HG02885 (cell line): Measurements from ENCODE around the gene VCY1B.
"Not testable (repeated sequence)": the region's sequence is repeated elsewhere in the genome, so short reads cannot be mapped to it uniquely, and the experiment has no call there.

Experiments used
- ATAC-seq: cut with Tn5 transposase; IDR thresholded peaks from one replicate; pipeline ENCODE4 v1.9.1; 2021; ENCODE audit warnings: mild to moderate bottlenecking; ENCODE audit not compliant: unreplicated experiment, poor library complexity

VCY1B gene

DNA sequence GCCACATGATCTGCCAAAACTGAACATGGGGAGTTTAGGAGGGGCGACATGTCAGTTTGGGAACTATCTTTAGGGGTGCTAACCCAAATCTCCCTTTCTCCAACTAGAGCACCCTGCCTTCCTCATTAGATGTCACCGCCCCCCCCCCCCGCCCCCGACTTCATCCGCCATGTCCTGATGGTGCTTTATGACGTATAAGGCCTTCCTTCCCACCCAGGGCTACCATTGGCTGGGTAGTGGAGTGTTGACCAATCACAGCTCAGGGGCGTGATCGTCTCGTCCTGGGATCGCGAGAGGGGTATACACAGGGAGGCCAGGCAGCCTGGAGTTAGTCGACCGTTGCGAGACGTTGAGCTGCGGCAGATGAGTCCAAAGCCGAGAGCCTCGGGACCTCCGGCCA, at the start of gene VCY1B:
TSS of gene VCY1B (plus strand) at position 301 of the 400 bp plus-strand sequence. CDS start at position 364, 63 bp downstream.
- ATAC-seq: not testable (repeated sequence)

DNA sequence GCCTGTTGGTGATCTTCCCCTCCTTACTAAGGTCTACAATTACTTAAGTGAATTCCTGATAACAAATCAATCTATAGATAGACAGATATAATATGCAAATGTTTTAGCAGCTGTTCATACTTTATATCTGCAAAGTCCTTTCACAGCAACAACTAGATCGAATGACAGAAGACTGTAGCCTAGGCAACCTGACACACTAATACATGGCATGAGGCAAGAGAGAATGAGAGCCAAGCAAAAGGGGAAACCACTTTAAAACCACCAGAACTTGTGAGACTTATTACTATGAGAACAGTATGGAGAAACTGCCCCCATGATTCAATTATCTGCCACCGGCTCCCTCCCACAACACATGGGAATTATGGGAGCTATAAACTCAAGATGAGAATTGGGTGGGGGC, 44.1 kb upstream of the VCY1B start:
- not testable (repeated sequence) for ATAC-seq

DNA sequence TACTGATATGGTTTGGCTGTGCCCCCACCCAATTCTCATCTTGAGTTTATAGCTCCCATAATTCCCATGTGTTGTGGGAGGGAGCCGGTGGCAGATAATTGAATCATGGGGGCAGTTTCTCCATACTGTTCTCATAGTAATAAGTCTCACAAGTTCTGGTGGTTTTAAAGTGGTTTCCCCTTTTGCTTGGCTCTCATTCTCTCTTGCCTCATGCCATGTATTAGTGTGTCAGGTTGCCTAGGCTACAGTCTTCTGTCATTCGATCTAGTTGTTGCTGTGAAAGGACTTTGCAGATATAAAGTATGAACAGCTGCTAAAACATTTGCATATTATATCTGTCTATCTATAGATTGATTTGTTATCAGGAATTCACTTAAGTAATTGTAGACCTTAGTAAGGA, 25.6 kb upstream of the VCY1B start:
- ATAC-seq: not testable (repeated sequence)

DNA sequence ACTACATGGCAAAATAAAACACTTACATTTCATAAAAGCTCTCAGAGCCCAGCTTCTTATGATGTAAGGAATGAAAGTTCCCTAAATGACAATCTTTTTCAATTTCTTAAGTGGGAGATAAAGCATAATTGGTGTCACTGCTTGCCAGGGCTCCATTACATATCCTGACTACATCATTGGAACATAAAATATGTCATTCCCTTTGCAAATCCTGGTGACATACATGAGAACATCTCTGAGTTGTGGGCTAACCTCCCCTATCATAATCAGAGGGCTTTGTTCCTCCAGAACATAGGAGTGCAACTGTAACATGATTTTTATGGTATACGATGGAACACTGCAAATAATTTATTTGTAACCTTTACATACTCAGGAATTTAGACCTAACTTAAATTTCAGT, 29.9 kb downstream of the VCY1B start:
- no peak for ATAC-seq
